NCI-H2081 (cell line): ENCODE data around the gene SUSD3.

Experiments
- DNase-seq, 2 experiments: peaks; one replicate each; lab custom pipeline; 2025; lab: John Stamatoyannopoulos, UW

SUSD3 gene

GRCh38 chr9:93053781-93054331 is 4.6 kb upstream of the SUSD3 start:
- no peak for DNase-seq

- DNase-seq, result no peak
These were observed 3.5 kb upstream of the SUSD3 start for GRCh38 chr9:93054758-93055704.

GRCh38 chr9:93057042-93057702 is 1.3 kb upstream of the SUSD3 start:
- no peak for DNase-seq

- no peak for DNase-seq
These were observed 672 bp upstream of the SUSD3 start for GRCh38 chr9:93057703-93058354.

GRCh38 chr9:93059011-93059714 is 662 bp downstream of the SUSD3 start:
- DNase-seq, result no peak

GRCh38 chr9:93059715-93060578 is 1.4 kb downstream of the SUSD3 start:
- no peak for DNase-seq

- DNase-seq, result no peak
These were observed 2.3 kb downstream of the SUSD3 start for GRCh38 chr9:93060746-93061259.

GRCh38 chr9:93061260-93061751 is 2.8 kb downstream of the SUSD3 start:
- no peak for DNase-seq

- no peak for DNase-seq
These were observed 3.6 kb downstream of the SUSD3 start for GRCh38 chr9:93061791-93062763.

- no peak for DNase-seq
These were observed 6.1 kb downstream of the SUSD3 start for GRCh38 chr9:93064392-93065134.

- DNase-seq, result no peak
These were observed 6.7 kb downstream of the SUSD3 start for GRCh38 chr9:93065135-93065720.

GRCh38 chr9:93066978-93067603 is 8.6 kb downstream of the SUSD3 start:
- no peak for DNase-seq

GRCh38 chr9:93068956-93069355 is 10.5 kb downstream of the SUSD3 start:
- DNase-seq, result no peak

GRCh38 chr9:93071464-93071863 is 13.0 kb downstream of the SUSD3 start:
- DNase-seq, result peak in 1 of 2 experiments; percentile 16

- peak in 1 of 2 experiments; percentile 22 for DNase-seq
These were observed 13.9 kb downstream of the SUSD3 start for GRCh38 chr9:93072383-93072795.

- DNase-seq, result no peak
These were observed 17.7 kb downstream of the SUSD3 start for GRCh38 chr9:93076101-93076791.

GRCh38 chr9:93076792-93077128 is 18.3 kb downstream of the SUSD3 start:
- no peak for DNase-seq
